HG02973 (cell line): ENCODE measurements around the gene LMOD2.

Experiments
- ATAC-seq: cut with Tn5 transposase; IDR thresholded peaks from one replicate; pipeline ENCODE4 v1.9.1; 2021; ENCODE audit warnings: moderate library complexity; ENCODE audit not compliant: unreplicated experiment

The LMOD2 gene

GRCh38 chr7:123637878-123638277, 17.8 kb upstream of the LMOD2 start:
- ATAC-seq, result no peak

GRCh38 chr7:123639631-123640030, 16.0 kb upstream of the LMOD2 start:
- ATAC-seq, result no peak

GRCh38 chr7:123640583-123640982, 15.1 kb upstream of the LMOD2 start:
- no peak for ATAC-seq

- no peak for ATAC-seq
Measured at GRCh38 chr7:123641901-123642300, 13.8 kb upstream of the LMOD2 start.

GRCh38 chr7:123643495-123644441, 11.9 kb upstream of the LMOD2 start:
- no peak for ATAC-seq

- ATAC-seq, result no peak
Measured at GRCh38 chr7:123645516-123645915, 10.2 kb upstream of the LMOD2 start.

GRCh38 chr7:123647106-123647730, 8.4 kb upstream of the LMOD2 start:
- no peak for ATAC-seq

GRCh38 chr7:123649964-123650363, 5.7 kb upstream of the LMOD2 start:
- ATAC-seq, result no peak

GRCh38 chr7:123650595-123650994, 5.1 kb upstream of the LMOD2 start:
- ATAC-seq, result no peak

GRCh38 chr7:123652406-123652805, 3.3 kb upstream of the LMOD2 start:
- ATAC-seq, result no peak

GRCh38 chr7:123653162-123653561, 2.5 kb upstream of the LMOD2 start:
- no peak for ATAC-seq

- no peak for ATAC-seq
Measured at GRCh38 chr7:123656544-123657303, 1.1 kb downstream of the LMOD2 start.

GRCh38 chr7:123657304-123657685, 1.6 kb downstream of the LMOD2 start:
- ATAC-seq, result no peak

- ATAC-seq, result no peak
Measured at GRCh38 chr7:123658023-123658422, 2.4 kb downstream of the LMOD2 start.

GRCh38 chr7:123660514-123661354, 5.1 kb downstream of the LMOD2 start:
- ATAC-seq, result no peak

GRCh38 chr7:123661765-123662164, 6.1 kb downstream of the LMOD2 start:
- ATAC-seq, result no peak

- ATAC-seq, result no peak
Measured at GRCh38 chr7:123662293-123662692, 6.6 kb downstream of the LMOD2 start.

- ATAC-seq, result no peak
Measured at GRCh38 chr7:123662755-123663154, 7.1 kb downstream of the LMOD2 start.

- ATAC-seq, result no peak
Measured at GRCh38 chr7:123663200-123663599, 7.5 kb downstream of the LMOD2 start.

GRCh38 chr7:123665157-123665556, 9.5 kb downstream of the LMOD2 start:
- ATAC-seq, result no peak

- ATAC-seq, result no peak
Measured at GRCh38 chr7:123665896-123666295, 10.2 kb downstream of the LMOD2 start.
